ENCODE data around the gene NPIPB2.
"Not testable (repeated sequence)": the region's sequence is repeated elsewhere in the genome, so short reads cannot be mapped to it uniquely, and the experiment has no call there.

NPIPB2 gene

DNA sequence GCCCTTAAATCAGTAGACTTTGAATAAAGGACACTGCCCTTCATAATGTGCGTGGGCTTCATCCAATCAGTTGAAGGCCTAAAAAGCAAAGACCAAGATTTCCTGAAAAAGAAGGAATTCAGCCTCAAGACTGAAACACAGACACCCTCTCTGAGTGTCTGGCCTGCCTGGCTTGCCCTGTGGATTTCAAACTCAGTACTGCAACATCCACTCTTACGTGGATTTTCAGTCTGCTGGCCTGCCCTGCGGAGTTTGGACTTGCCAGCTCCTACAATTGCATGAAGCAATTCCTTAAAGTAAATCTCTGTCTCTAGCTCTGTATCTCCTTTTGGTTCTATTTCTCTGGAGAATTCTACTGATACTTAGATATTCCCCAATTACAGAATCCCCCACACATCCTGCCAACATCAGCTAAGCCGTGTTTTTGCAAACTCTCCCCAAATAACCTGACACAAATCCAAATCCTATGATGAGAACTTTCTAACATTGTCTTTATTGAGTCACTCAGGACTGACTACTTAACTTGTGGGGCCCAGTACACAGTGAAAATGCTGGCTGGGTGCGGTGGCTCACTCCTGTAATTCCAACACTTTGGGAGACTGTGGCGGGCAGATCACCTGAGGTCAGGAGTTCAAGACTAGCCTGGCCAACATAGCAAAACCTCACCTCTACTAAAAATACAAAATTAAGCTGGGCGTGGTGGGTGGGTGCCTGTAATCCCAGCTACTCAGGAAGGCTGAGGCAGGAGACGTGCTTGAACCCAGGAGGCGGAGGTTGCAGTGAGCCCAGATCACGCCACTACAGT, 15.9 kb upstream of the NPIPB2 start:
- no peak for DNase-seq

GRCh38 chr16:11956558-11956957, 14.7 kb upstream of the NPIPB2 start:
- DNase-seq: no peak

DNA sequence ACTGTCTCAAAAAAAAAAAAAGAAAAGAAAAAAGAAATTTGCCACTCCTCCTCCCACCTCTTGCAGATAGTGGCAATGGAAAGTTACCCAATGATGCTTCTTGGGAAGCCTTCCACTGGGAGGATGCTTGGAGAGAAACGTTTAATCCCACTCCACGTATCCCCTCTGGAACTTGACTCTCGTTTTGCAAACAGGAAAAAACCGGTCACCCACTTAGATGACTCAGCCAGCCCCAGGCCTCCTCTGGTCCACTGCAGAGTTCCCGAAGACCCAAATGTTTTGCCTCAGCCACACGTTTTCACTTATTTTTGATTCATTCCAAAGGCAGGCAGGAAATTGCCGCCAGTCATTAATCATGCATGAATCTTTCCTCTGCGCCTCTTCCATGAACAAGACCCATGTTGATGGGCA, 13.9 kb upstream of the NPIPB2 start:
- DNase-seq: no peak

DNA sequence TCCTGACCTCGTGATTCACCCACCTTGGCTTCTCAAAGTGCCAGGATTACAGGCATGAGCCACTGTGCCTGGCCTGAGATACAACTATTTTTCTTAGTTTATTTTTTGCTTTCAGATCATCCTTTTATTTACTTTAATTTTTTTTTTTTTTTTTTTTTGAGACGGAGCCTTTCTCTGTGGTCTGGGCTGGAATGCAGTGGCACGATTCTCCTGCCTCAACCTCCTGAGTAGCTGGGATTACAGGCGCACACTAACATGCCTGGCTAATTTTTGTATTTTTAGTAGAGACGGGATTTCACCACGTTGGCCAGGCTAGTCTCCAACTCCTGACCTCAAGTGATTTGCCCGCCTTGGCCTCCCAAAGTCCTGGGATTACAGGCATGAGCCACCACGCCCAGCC, 11.7 kb upstream of the NPIPB2 start:
- not testable (repeated sequence) for DNase-seq

- no peak for DNase-seq
These were observed 8.5 kb upstream of the NPIPB2 start for GRCh38 chr16:11950388-11950787.

DNA sequence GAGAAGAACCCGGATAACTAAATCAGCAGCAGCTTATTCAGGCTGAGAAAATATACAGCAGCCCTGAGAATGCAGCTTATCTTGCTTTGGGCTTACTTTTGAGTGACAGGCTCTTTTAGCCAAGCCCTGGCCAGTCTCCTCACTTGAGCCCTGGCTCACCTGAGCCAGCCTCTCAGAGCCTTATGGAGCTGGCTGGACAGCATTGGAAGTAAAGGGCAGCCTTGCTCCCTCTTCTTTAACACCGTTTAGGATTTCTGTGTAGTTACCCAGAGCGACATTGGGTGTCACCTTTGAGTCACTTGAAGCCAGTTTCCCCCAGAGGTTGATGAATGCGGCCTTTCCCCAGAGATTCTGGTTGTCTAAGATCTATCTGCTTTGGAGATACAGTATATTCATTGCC, 7.7 kb upstream of the NPIPB2 start:
- no peak for DNase-seq

GRCh38 chr16:11948819-11949218, 7.0 kb upstream of the NPIPB2 start:
- no peak for DNase-seq

GRCh38 chr16:11946433-11946832, 4.6 kb upstream of the NPIPB2 start:
- no peak for DNase-seq

DNA sequence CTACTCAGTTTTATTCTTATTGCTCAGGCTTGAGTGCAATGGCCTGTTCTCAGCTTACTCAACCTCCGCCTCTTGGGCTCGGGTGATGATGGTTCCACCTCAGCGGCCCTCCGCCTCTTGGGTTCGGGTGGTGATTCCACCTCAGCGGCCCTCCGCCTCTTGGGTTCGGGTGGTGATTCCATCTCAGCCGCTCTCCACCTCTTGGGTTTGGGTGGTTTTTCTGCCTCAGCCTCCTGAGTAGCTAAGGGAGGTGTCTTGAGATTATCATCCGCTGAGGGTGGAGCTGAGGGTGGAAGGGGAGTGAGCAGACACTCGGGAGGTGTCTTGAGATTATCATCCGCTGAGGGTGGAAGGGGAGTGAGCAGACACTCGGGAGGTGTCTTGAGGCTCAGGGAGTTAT, 14.5 kb downstream of the NPIPB2 start:
- DNase-seq: not testable (repeated sequence)

DNA sequence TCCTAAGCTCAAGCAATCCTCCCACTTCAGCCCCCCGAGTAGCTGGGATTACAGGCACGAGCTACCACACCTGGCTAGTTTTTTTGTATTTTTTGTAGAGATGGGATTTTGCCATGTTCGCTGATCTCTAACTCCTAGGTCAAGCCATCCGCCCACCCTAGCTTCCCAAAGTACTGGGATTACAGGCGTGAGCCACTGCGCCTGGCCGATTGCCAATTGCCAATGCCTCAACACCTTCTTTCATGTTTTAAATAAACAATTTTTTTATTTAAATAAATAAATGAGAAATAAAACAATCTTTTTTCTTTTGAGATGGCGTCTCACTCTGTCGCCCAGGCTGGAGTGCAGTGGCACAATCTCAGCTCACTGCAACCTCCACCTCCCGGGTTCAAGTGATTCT, 17.8 kb downstream of the NPIPB2 start:
- not testable (repeated sequence) for DNase-seq

- DNase-seq: peak; percentile 42
These were observed 25.1 kb downstream of the NPIPB2 start for GRCh38 chr16:11916524-11917285.

DNA sequence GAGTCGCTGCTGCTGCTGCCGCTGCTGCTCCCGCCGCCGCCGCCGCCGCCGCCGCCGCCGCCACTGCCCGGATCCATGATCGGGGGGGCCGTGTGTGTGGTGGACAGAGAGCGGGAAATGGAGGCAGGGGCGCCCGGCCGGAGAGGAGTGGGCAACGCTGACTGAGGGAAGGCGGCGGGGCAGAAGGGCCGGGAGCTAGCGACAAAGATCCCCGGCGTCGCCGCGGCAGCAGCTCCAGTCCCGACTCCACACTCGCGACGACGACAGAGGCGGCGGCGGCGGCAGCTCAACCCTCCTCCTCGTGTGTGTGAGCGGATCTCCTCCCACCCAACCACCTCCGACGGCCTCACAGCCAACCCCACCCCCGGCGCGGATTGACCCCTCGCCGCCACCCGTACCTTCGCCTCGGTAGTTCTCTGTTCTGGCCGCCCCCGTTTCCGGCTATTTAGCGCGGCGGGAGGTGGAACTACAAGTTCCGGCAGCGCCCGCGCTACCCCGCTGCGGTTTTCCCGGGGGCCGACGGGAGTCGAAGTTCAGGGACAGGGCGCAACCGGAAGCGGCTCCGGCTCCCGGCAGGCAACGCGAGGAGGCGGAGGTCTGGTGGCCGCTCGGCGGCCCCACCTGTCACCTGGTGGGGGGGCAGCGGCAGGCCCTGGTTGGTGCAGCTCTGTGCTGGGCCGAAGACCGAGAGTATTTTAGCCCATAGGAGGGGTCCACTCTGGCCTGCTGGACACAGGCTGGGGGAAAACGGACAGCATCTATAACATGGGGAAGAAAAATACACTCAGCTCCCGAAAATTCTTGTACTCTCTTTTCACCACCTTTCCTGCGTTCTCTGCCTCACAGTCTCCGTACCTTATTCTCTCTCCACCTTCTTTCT, 26.0 kb downstream of the NPIPB2 start, which contains the start of gene GSPT1:
TSS of gene GSPT1 (minus strand) at position 313 of the 880 bp plus-strand sequence. CDS start at position 77, 236 bp downstream.
- DNase-seq: peak; percentile 83

DNA sequence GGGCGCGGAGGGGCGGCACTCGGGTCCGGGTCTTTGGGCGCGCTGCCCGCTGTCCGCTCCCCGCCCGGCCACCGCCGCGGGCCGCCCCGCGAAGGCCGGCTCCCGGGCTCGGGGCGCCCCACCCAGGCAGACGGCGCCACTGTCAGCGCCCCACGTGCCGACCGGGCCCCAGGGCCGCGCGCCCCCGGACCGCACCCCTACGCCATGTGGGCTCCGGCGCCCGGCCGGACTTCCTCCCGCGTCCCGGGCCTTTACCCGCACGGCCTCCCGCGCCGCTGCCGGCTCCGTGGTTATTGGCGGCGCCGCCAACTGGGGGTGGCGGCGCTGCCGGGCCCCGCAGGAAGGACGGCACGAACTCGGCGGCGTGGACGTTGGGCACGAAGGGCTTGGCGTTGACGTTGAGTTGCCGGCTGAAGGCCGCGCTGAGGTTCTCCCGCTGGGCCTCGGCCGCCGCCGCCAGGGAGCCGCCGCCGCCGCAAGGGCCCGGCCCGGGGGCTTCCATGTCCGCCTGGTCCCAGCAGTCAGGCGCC, 26.7 kb downstream of the NPIPB2 start:
- no peak for DNase-seq

GRCh38 chr16:11914210-11915113, 27.4 kb downstream of the NPIPB2 start:
- no peak for DNase-seq

DNA sequence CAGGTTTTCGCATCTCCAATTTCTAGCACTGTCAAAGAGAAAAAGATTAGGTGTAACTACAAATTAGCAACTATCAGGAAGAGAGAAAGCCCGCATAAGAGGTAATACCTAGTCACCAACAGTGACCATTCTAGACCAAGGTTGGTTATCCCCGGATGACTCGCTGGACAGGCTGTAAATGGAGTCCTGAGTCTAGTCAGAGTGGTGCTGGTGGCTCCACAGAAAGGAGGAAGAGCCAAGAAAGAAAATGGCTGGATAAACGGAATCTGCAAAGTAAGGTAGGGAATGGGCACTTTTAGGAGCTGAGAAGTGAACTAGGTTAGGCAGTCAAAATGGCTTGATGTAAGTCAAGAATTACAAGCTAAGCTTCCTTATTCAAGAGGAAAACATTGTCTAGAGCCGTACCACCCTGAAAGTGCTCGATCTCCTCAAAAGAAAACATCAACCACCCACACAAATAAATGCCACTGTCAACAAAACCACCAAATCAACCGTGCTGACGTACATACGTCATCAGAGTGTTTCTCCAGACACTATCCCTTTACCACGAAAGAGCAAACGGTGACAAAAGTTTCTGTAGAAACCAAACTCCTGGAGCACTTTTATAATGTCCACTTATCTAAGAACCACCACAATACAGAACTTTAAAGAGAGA, 28.3 kb downstream of the NPIPB2 start:
- no peak for DNase-seq

DNA sequence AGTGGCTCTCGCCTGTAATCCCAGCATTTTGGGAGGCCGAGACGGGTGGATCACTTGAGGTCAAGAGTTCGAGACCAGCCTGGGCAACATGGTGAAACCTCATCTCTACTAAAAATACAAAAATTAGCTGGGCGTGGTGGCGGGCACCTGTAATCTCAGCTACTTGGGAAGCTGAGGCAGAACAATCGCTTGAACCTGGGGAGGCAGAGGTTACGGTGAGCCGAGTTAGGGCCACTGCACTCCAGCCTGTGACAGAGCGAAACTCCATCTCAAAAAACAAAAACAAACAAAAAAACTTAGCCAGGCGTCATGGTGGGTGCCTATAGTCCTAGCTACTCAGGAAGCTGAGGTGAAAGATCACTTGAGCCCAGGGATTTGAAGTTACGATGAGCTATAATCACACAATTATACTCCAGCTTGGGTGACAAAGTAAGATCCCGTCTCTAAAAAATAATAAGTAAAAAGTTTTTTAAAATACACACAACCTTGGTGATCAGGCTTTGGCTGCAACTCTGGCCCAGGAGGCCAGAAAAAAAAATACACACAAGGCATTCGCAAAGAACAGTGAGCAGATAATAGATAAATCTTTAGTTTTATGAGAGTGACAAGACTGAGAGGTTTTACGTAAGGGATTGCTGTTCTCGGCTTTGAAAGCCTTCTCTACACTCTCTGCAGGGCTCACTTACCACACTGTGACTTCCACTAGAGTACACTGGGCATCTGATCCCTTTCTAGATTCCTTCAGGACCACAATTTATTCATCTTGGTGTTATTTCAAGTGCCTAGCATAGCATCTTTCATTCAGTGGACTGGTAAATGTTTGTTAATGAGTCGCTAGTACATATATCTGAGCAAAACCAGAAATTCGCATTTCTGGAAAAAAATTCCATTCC, 31.9 kb downstream of the NPIPB2 start:
- DNase-seq: no peak

DNA sequence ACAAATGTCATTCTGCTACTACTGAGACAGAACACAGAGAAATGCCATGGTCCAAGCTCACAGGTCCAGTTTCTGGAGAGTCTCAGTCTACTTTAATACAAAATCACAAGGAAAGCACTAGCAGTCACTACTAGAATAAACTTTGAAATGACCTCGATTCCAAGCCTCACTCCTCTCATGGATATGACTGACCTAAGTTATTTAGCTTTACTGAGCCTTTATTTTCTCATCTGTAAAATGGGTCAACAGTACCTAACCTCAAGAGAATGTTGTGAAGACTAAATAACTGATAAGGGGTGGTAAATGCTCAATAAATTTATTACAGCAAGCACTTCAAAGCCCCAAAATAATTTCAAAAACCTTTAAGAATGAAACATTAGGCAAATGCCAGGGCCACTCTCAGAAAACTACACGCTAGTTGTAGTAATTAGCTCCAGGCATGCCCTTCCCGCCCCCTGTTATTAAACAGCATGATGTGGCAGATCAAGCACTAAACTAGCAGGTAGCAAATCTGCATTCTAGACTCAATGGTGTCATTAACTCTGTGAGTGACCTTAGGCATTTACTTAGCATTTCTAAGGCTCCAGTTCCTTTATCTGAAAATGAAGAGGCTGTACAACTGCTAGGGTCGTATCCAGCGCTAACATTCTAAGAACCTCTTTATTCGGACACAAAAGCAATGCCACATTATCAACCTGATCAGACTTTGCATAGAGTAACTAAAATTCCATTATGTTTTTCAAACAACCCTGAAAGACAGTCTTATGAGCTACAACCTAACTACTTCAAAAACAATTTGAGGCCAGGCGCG, 34.5 kb downstream of the NPIPB2 start:
- no peak for DNase-seq

GRCh38 chr16:11903906-11904305, 37.9 kb downstream of the NPIPB2 start:
- no peak for DNase-seq

- no peak for DNase-seq
These were observed 40.8 kb downstream of the NPIPB2 start for GRCh38 chr16:11901091-11901490.
